ENCODE results near the gene GAGE12H. TPM values are rescaled to one million over a fixed set of nuclear protein-coding genes. Genes with fewer than 3 reads are reported as not detected.

The GAGE12H gene, protein sequence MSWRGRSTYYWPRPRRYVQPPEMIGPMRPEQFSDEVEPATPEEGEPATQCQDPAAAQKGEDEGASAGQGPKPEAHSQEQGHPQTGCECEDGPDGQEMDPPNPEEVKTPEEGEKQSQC
- not detected in 2 replicates for total RNA-seq (ENCODE audit: low replicate concordance)

DNA sequence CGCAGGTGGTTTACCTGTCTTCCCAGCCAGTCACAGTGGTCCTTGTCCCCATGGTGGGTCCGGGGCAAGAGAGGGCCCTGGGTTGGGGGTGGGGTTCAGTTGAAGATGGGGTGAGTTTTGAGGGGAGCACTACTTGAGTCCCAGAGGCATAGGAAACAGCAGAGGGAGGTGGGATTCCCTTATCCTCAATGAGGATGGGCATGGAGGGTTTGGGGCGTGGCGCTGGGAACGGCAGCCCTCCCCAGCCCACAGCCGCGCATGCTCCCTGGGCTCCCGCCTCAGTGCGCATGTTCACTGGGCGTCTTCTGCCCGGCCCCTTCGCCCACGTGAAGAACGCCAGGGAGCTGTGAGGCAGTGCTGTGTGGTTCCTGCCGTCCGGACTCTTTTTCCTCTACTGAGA lies at the start of gene GAGE12H:
TSS of gene GAGE12H (plus strand) at position 301 of the 400 bp plus-strand sequence. CDS start 1,155 bp downstream, outside the sequence.

DNA sequence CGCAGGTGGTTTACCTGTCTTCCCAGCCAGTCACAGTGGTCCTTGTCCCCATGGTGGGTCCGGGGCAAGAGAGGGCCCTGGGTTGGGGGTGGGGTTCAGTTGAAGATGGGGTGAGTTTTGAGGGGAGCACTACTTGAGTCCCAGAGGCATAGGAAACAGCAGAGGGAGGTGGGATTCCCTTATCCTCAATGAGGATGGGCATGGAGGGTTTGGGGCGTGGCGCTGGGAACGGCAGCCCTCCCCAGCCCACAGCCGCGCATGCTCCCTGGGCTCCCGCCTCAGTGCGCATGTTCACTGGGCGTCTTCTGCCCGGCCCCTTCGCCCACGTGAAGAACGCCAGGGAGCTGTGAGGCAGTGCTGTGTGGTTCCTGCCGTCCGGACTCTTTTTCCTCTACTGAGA lies 47.9 kb upstream of the GAGE12H start, which contains the start of gene GAGE12C:
TSS of gene GAGE12C (plus strand) at position 301 of the 400 bp plus-strand sequence. CDS start 1,155 bp downstream, outside the sequence.

GRCh38 chrX:49541433-49541832 lies 38.3 kb upstream of the GAGE12H start, which contains the start of gene GAGE12D:
Gene GAGE12D (plus strand): TSS chrX:49541733. CDS start chrX:49542888, 1,155 bp downstream.

DNA sequence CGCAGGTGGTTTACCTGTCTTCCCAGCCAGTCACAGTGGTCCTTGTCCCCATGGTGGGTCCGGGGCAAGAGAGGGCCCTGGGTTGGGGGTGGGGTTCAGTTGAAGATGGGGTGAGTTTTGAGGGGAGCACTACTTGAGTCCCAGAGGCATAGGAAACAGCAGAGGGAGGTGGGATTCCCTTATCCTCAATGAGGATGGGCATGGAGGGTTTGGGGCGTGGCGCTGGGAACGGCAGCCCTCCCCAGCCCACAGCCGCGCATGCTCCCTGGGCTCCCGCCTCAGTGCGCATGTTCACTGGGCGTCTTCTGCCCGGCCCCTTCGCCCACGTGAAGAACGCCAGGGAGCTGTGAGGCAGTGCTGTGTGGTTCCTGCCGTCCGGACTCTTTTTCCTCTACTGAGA lies 28.8 kb upstream of the GAGE12H start, which contains the start of gene GAGE12E:
TSS of gene GAGE12E (plus strand) at position 301 of the 400 bp plus-strand sequence. CDS start 1,155 bp downstream, outside the sequence.

GRCh38 chrX:49560542-49560941 lies 19.2 kb upstream of the GAGE12H start, which contains the start of gene GAGE12F:
Gene GAGE12F (plus strand): TSS chrX:49560842. CDS start chrX:49561997, 1,155 bp downstream.

DNA sequence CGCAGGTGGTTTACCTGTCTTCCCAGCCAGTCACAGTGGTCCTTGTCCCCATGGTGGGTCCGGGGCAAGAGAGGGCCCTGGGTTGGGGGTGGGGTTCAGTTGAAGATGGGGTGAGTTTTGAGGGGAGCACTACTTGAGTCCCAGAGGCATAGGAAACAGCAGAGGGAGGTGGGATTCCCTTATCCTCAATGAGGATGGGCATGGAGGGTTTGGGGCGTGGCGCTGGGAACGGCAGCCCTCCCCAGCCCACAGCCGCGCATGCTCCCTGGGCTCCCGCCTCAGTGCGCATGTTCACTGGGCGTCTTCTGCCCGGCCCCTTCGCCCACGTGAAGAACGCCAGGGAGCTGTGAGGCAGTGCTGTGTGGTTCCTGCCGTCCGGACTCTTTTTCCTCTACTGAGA lies 9.6 kb upstream of the GAGE12H start, which contains the start of gene GAGE12G:
TSS of gene GAGE12G (plus strand) at position 301 of the 400 bp plus-strand sequence. CDS start 1,155 bp downstream, outside the sequence.

GRCh38 chrX:49589196-49589595 lies 9.4 kb downstream of the GAGE12H start, which contains the start of gene GAGE2A:
Gene GAGE2A (plus strand): TSS chrX:49589496. CDS start chrX:49590651, 1,155 bp downstream.

DNA sequence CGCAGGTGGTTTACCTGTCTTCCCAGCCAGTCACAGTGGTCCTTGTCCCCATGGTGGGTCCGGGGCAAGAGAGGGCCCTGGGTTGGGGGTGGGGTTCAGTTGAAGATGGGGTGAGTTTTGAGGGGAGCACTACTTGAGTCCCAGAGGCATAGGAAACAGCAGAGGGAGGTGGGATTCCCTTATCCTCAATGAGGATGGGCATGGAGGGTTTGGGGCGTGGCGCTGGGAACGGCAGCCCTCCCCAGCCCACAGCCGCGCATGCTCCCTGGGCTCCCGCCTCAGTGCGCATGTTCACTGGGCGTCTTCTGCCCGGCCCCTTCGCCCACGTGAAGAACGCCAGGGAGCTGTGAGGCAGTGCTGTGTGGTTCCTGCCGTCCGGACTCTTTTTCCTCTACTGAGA lies 19.0 kb downstream of the GAGE12H start, which contains the start of gene GAGE1:
TSS of gene GAGE1 (plus strand) at position 301 of the 400 bp plus-strand sequence. CDS start 1,155 bp downstream, outside the sequence.

Other genes with a start within 250 kb of the GAGE12H start
- gene GAGE13, start 248.4 kb upstream of the GAGE12H start, total RNA-seq (ENCODE audit: low replicate concordance) = not detected in 2 replicates
- not detected in 2 replicates for gene GAGE12C, start 47.8 kb upstream of the GAGE12H start, total RNA-seq (ENCODE audit: low replicate concordance)
- not detected in 2 replicates for gene GAGE12D, start 38.2 kb upstream of the GAGE12H start, total RNA-seq (ENCODE audit: low replicate concordance)
- not detected in 2 replicates for gene GAGE12E, start 28.7 kb upstream of the GAGE12H start, total RNA-seq (ENCODE audit: low replicate concordance)
- not detected in 2 replicates for gene GAGE12F, start 19.1 kb upstream of the GAGE12H start, total RNA-seq (ENCODE audit: low replicate concordance)
- not detected in 2 replicates for gene GAGE12G, start 9.5 kb upstream of the GAGE12H start, total RNA-seq (ENCODE audit: low replicate concordance)
- gene GAGE2A, start 9.5 kb downstream of the GAGE12H start, total RNA-seq (ENCODE audit: low replicate concordance) = not detected in 2 replicates
- gene GAGE1, start 19.1 kb downstream of the GAGE12H start, total RNA-seq (ENCODE audit: low replicate concordance) = not detected in 2 replicates
- not detected in 2 replicates for gene PAGE1, start 116.0 kb downstream of the GAGE12H start, total RNA-seq (ENCODE audit: low replicate concordance)
- not detected in 2 replicates for gene PAGE4, start 249.4 kb downstream of the GAGE12H start, total RNA-seq (ENCODE audit: low replicate concordance)

All from smooth muscle cell of the coronary artery (primary cell).